Activated CD8-positive, alpha-beta T cell treated with anti-CD3 and anti-CD28 coated beads, Interleukin-2, amount 10 ng/mL, durations not matched to agents 7 days and 5 days (primary cell): ENCODE measurements around the gene GALNT2. TPM values are rescaled to one million over a fixed set of nuclear protein-coding genes. Genes with fewer than 3 reads are reported as not detected.

ENCODE experiments used
- ATAC-seq: fragments of 150-1000 bp; cut with Tn5 transposase; one replicate; pipeline ENCODE4 v1.10.0; 2021; ENCODE audit warnings: moderate library complexity
- CTCF ChIA-PET: fragments of 350-600 bp; sonication (Branson Sonifier 250); formaldehyde crosslinking; loops from one replicate; lab custom pipeline; 2021; ENCODE audit warnings: antibody characterized with exemption; lab: Charles Lee
- POLR2A ChIA-PET: fragments of 350-600 bp; sonication (Branson Sonifier 250); formaldehyde crosslinking; loops from one replicate; lab custom pipeline; 2021; ENCODE audit warnings: antibody characterized with exemption; lab: Charles Lee
- DNase-seq: peaks from one replicate; pipeline ENCODE4 v3.0.0-alpha.2; 2020
- H3K27ac Mint-ChIP-seq: one replicate; pipeline ENCODE4 v1.8.0; 2021; ENCODE audit warnings: mild to moderate bottlenecking, mixed read lengths
- H3K27me3 Mint-ChIP-seq: one replicate; pipeline ENCODE4 v1.8.0; 2021; ENCODE audit warnings: low read depth, mixed read lengths
- H3K36me3 Mint-ChIP-seq: one replicate; pipeline ENCODE4 v1.8.0; 2021; ENCODE audit warnings: low read depth, mixed read lengths
- H3K4me1 Mint-ChIP-seq: one replicate; pipeline ENCODE4 v1.8.0; 2021; ENCODE audit warnings: low read depth, mixed read lengths
- H3K4me3 Mint-ChIP-seq: one replicate; pipeline ENCODE4 v1.8.0; 2021; ENCODE audit warnings: mild to moderate bottlenecking, mixed read lengths
- H3K9me3 Mint-ChIP-seq: one replicate; pipeline ENCODE4 v1.8.0; 2022; ENCODE audit warnings: mixed read lengths; ENCODE audit not compliant: insufficient read depth
- total RNA-seq, 2 experiments: library from RNA; stranded (reverse); gene quantifications; one replicate each; pipeline ENCODE4 v1.2.3, GENCODE V29; 2021

The GALNT2 gene
- total RNA-seq, 2 experiments from 2014 or later = 20.7 to 21.2 TPM

DNA sequence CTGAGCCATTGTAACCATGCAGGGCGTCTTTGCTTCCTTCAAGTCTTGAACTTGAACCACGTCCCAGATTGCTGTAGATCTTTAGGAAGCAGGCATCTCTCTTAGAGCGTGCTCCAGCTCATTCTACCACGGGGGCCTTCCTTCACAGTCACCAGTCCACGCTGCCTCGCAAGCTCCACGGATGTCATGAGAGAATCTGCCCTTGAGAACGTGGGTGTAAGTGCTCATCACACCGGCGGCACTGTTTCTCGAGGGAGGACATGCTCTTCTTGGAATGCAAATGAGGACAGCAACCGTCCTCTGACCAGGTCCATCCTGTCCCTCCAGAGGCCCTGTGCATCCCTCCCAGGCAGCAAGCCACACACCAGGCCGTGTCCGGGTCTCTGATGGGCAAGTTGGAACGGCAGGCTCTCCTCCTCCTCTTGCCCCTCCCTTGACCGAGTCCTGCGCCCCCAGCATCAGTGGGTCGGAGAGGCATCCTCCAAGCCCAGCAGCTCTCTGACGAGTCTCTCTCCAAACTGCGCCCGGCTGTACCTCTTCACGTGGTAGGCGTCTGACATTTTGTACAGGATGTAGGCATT lies 256.0 kb downstream of the GALNT2 start:
- CTCF ChIA-PET = no interaction called here
- Mint-ChIP-seq H3K27ac (no peak overlapping the region), H3K27me3 (no peaks in the 10 kb centered on the region)

DNA sequence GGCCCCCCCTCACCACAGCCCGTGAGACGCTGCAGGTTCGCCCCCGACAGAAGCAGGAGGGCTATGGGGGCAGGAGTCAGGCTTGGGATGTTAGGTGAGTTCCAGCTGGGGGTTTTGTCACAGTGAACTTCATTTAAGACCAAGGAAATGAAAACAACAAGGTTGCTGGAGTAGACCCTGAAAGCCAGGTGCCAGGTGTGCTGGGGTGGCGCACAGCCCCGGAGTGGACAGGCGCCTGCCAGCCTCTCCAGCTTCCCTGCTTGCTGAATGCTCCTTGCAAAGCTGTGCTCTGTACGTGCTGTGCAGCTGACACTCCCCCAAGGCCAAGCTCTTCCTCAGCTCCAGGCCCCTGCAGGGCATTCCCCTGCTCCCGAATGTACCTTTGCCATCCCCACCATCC lies 256.6 kb downstream of the GALNT2 start:
- H3K36me3 Mint-ChIP-seq = no peaks in the 10 kb centered on the region
- H3K27me3 Mint-ChIP-seq = no peaks in the 10 kb centered on the region
- H3K4me1 Mint-ChIP-seq = no peaks in the 10 kb centered on the region
- no peak overlapping the region for H3K4me3 Mint-ChIP-seq
- ChIA-PET POLR2A (no interaction called here), CTCF (no interaction called here)
- no peak overlapping the region for H3K27ac Mint-ChIP-seq
- H3K9me3 Mint-ChIP-seq = no peaks in the 10 kb centered on the region
- DNase-seq = no peak
- no peak for ATAC-seq

More for the DNA sequence above, 256.0 kb downstream of the GALNT2 start:
- Mint-ChIP-seq H3K36me3 (no peaks in the 10 kb centered on the region), H3K4me3 (no peak overlapping the region), H3K9me3 (no peaks in the 10 kb centered on the region), H3K4me1 (no peaks in the 10 kb centered on the region)
- DNase-seq (no peak), ATAC-seq (no peak)
- POLR2A ChIA-PET = no interaction called here

DNA sequence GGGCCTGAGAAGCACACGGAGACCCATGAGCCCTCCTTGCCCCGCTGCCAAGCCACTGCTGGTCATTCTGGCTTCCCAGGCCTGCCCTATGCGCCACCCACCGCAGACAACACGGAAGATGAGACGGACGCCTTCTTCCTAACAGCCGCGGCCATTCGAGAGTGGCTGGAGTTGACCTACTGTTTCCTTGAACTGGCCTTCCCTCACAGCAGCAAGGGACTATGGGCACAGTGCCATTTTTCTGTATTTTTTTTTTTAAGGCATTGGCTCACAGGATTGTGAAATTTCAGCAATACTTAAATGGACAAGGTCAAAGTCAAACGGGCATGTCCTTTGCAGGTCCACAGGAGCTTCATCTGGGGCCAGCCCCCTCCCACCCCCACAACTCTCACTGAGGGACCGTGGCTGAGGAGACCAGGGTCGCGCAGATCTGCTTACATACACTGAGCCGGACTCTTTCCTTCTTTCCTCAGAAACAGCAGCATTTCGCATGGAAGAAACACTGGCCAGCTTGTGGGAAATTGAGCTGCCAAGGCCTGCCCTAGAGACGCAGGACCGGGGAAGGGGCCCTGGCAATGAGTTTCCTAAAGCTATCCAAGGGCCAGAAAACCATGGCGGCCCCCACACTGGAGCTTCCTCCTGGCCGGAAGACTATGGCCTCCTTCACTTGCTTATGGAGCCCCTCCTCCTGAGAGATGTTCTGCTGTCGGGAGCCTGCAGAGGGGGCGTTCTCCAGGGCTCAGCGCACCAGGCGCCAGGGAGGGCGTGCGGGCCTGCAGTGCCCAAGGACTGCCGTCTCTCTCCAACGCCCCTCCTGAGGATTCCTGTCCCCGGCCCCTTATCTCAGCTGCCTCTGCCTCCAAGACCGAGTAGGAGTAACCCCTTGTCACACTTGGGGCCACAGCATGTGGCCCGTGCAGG lies 260.2 kb downstream of the GALNT2 start:
- Mint-ChIP-seq H3K4me1 (no peaks in the 10 kb centered on the region), H3K36me3 (no peaks in the 10 kb centered on the region), H3K4me3 (no peak overlapping the region), H3K27ac (no peak overlapping the region), H3K9me3 (no peaks in the 10 kb centered on the region), H3K27me3 (no peaks in the 10 kb centered on the region)
- ATAC-seq (no peak), DNase-seq (no peak)
- ChIA-PET CTCF (no interaction called here), POLR2A (no interaction called here)

DNA sequence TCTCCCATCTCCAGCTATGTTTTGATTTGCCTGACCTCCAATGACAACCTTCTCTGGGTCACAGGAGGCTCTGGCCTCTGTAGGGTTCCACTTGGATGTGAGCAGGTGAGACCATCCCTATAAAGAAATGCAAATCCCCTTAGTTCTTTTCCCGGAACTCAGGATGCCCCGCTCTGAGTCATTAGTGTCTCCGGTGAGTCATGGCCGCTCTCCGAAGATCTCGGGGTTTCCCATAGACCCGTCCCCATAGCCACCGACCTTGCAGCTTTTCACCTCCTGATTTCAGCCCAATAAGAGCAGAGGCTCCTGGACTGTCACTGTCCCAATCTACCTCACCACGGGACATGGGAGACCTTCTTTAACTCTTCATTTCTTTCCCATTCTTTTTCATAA lies 260.9 kb downstream of the GALNT2 start:
- DNase-seq (no peak), ATAC-seq (no peak)
- POLR2A ChIA-PET = no interaction called here
- CTCF ChIA-PET = no interaction called here
- H3K9me3 Mint-ChIP-seq = no peaks in the 10 kb centered on the region
- no peaks in the 10 kb centered on the region for H3K27me3 Mint-ChIP-seq
- no peak overlapping the region for H3K4me3 Mint-ChIP-seq
- H3K36me3 Mint-ChIP-seq = no peaks in the 10 kb centered on the region
- H3K4me1 Mint-ChIP-seq = no peaks in the 10 kb centered on the region
- H3K27ac Mint-ChIP-seq = no peak overlapping the region

DNA sequence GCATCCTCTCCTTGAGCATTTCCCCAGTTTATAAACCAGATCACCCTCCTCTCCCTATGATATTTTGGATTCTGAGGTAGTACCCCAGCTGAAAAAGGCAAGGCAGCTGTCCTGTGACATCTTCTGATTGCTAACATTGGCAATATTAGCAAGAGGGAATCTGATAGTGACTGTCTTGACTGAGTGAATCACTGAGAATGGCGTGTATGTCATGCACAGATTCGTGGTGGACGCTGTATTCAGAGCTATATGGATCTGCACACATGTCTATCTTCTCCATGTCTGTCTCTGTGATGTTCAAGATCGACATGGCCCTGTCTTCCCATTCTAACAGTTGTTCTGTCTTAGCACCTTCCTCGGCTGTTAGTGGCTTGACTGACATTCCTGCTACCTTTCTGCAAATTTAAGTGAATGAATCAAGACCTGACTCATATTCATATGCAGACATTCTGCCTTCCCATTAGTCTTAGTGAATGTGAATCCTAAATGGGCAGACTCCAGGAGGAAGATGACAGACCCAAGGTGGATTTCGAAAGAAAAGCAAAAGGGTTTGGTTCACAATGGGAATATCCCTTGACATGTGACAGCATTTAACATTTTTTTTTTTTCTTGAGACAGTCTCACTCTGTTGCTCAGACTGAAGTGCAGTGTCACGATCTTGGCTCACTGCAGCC lies 261.4 kb downstream of the GALNT2 start:
- Mint-ChIP-seq H3K27me3 (no peaks in the 10 kb centered on the region), H3K9me3 (no peaks in the 10 kb centered on the region), H3K4me3 (no peak overlapping the region), H3K36me3 (no peaks in the 10 kb centered on the region), H3K27ac (no peak overlapping the region), H3K4me1 (no peaks in the 10 kb centered on the region)
- ATAC-seq (no peak), DNase-seq (no peak)
- ChIA-PET CTCF (no interaction called here), POLR2A (no interaction called here)

DNA sequence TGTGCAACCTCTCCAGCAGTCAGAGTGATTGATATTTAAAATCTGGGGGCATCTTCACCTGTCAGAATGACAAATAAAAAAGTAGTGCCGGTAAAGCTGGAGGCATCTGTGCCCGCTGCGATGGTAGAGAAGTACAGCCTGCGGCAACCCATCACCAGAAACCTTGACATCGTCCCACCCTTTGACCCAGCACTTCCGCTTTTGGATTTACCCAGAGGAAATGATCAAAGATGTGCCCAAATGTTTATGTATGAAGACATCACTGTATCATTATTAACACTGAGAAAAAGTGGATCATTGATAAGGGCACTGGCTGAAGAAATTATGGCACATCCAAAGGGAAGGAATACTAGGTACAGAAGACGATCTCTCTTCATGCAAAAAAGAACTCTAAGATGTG lies 263.1 kb downstream of the GALNT2 start:
- Mint-ChIP-seq H3K4me1 (no peaks in the 10 kb centered on the region), H3K27me3 (no peaks in the 10 kb centered on the region), H3K4me3 (no peak overlapping the region), H3K9me3 (no peaks in the 10 kb centered on the region), H3K27ac (no peak overlapping the region), H3K36me3 (no peaks in the 10 kb centered on the region)
- DNase-seq (no peak), ATAC-seq (no peak)
- ChIA-PET CTCF (no interaction called here), POLR2A (no interaction called here)
